Activated naive CD4-positive, alpha-beta T cell treated with anti-CD3 and anti-CD28 coated beads, Interleukin-2, amount 50 U/mL, for 24 hours (primary cell): ENCODE results near the gene TEX101.

Experiments
- H3K27ac Mint-ChIP-seq: one replicate; pipeline ENCODE4 v1.8.0; 2021; ENCODE audit warnings: mild to moderate bottlenecking, mixed read lengths
- H3K27me3 Mint-ChIP-seq: one replicate; pipeline ENCODE4 v1.8.0; 2021; ENCODE audit warnings: mixed read lengths
- H3K36me3 Mint-ChIP-seq: one replicate; pipeline ENCODE4 v1.8.0; 2021; ENCODE audit warnings: mixed read lengths
- H3K4me1 Mint-ChIP-seq: one replicate; pipeline ENCODE4 v1.8.0; 2021; ENCODE audit warnings: mixed read lengths
- H3K4me3 Mint-ChIP-seq: one replicate; pipeline ENCODE4 v1.8.0; 2021; ENCODE audit warnings: mild to moderate bottlenecking, mixed read lengths
- H3K9me3 Mint-ChIP-seq: one replicate; pipeline ENCODE4 v1.8.0; 2021; ENCODE audit warnings: mixed read lengths

The TEX101 gene

GRCh38 chr19:43455321-43456113, 40.8 kb downstream of the TEX101 start:
- H3K36me3 Mint-ChIP-seq: no peaks in the 10 kb centered on the region
- peaks cover 20% of the 10 kb centered on the region for H3K4me1 Mint-ChIP-seq
- H3K27me3 Mint-ChIP-seq: no peaks in the 10 kb centered on the region
- H3K4me3 Mint-ChIP-seq: no peak overlapping the region
- no peak overlapping the region for H3K27ac Mint-ChIP-seq
- no peaks in the 10 kb centered on the region for H3K9me3 Mint-ChIP-seq

GRCh38 chr19:43457809-43458208, 43.1 kb downstream of the TEX101 start:
- H3K36me3 Mint-ChIP-seq: peaks cover 6% of the 10 kb centered on the region
- peaks cover 31% of the 10 kb centered on the region for H3K4me1 Mint-ChIP-seq
- no peaks in the 10 kb centered on the region for H3K27me3 Mint-ChIP-seq
- H3K9me3 Mint-ChIP-seq: no peaks in the 10 kb centered on the region
- no peak overlapping the region for H3K4me3 Mint-ChIP-seq
- no peak overlapping the region for H3K27ac Mint-ChIP-seq

- Mint-ChIP-seq H3K36me3 (peaks cover 6% of the 10 kb centered on the region), H3K9me3 (no peaks in the 10 kb centered on the region), H3K4me1 (peaks cover 47% of the 10 kb centered on the region), H3K27me3 (no peaks in the 10 kb centered on the region), H3K4me3 (peak overlapping the region; percentile 30), H3K27ac (peak overlapping the region; percentile 24)
Observed at GRCh38 chr19:43460362-43461016, 45.8 kb downstream of the TEX101 start.

- Mint-ChIP-seq H3K36me3 (peaks cover 6% of the 10 kb centered on the region), H3K27ac (peak overlapping the region; percentile 41), H3K4me1 (peaks cover 48% of the 10 kb centered on the region), H3K27me3 (no peaks in the 10 kb centered on the region), H3K4me3 (peak overlapping the region; percentile 49), H3K9me3 (no peaks in the 10 kb centered on the region)
Observed at GRCh38 chr19:43461303-43461702, 46.6 kb downstream of the TEX101 start.

- Mint-ChIP-seq H3K27ac (peak overlapping the region; percentile 72), H3K27me3 (no peaks in the 10 kb centered on the region), H3K36me3 (peaks cover 6% of the 10 kb centered on the region), H3K4me3 (peak overlapping the region; percentile 95), H3K4me1 (peaks cover 54% of the 10 kb centered on the region), H3K9me3 (no peaks in the 10 kb centered on the region)
Observed at GRCh38 chr19:43462383-43462782, 47.7 kb downstream of the TEX101 start.

- Mint-ChIP-seq H3K4me1 (peaks cover 59% of the 10 kb centered on the region), H3K36me3 (peaks cover 6% of the 10 kb centered on the region), H3K27ac (peak overlapping the region; percentile 91), H3K4me3 (peak overlapping the region; percentile 95), H3K9me3 (no peaks in the 10 kb centered on the region), H3K27me3 (no peaks in the 10 kb centered on the region)
Observed at GRCh38 chr19:43462785-43463380, 48.2 kb downstream of the TEX101 start.

GRCh38 chr19:43463381-43464133, 48.9 kb downstream of the TEX101 start:
- Mint-ChIP-seq H3K4me1 (peaks cover 66% of the 10 kb centered on the region), H3K4me3 (peak overlapping the region; percentile 95), H3K9me3 (no peaks in the 10 kb centered on the region), H3K36me3 (peaks cover 6% of the 10 kb centered on the region), H3K27ac (peak overlapping the region; percentile 91), H3K27me3 (no peaks in the 10 kb centered on the region)

GRCh38 chr19:43464134-43464775, 49.6 kb downstream of the TEX101 start:
- H3K4me3 Mint-ChIP-seq: peak overlapping the region; percentile 95
- peaks cover 6% of the 10 kb centered on the region for H3K36me3 Mint-ChIP-seq
- peaks cover 73% of the 10 kb centered on the region for H3K4me1 Mint-ChIP-seq
- H3K9me3 Mint-ChIP-seq: no peaks in the 10 kb centered on the region
- H3K27ac Mint-ChIP-seq: peak overlapping the region; percentile 91
- H3K27me3 Mint-ChIP-seq: no peaks in the 10 kb centered on the region

- no peaks in the 10 kb centered on the region for H3K9me3 Mint-ChIP-seq
- H3K27ac Mint-ChIP-seq: peak within 1 kb of the TSS; percentile 66
- H3K36me3 Mint-ChIP-seq: peaks cover 6% of the 10 kb centered on the region
- H3K4me1 Mint-ChIP-seq: peaks cover 84% of the 10 kb centered on the region
- H3K27me3 Mint-ChIP-seq: no peaks in the 10 kb centered on the region
- peak within 1 kb of the TSS; percentile 95 for H3K4me3 Mint-ChIP-seq
Observed at GRCh38 chr19:43465468-43466120, 50.9 kb downstream of the TEX101 start, which contains the start of gene LYPD3. LYPD3 (minus strand) TSS chr19:43465608; CDS start chr19:43465571, 37 bp downstream.

- no peaks in the 10 kb centered on the region for H3K36me3 Mint-ChIP-seq
- no peak overlapping the region for H3K4me3 Mint-ChIP-seq
- no peaks in the 10 kb centered on the region for H3K9me3 Mint-ChIP-seq
- H3K27ac Mint-ChIP-seq: no peak overlapping the region
- H3K4me1 Mint-ChIP-seq: peaks cover 84% of the 10 kb centered on the region
- H3K27me3 Mint-ChIP-seq: no peaks in the 10 kb centered on the region
Observed at GRCh38 chr19:43466793-43467192, 52.1 kb downstream of the TEX101 start.

- Mint-ChIP-seq H3K4me1 (peaks cover 82% of the 10 kb centered on the region), H3K27me3 (no peaks in the 10 kb centered on the region), H3K27ac (no peak overlapping the region), H3K4me3 (peak overlapping the region; percentile 11), H3K9me3 (no peaks in the 10 kb centered on the region), H3K36me3 (no peaks in the 10 kb centered on the region)
Observed at GRCh38 chr19:43467276-43467675, 52.6 kb downstream of the TEX101 start.

- H3K36me3 Mint-ChIP-seq: no peaks in the 10 kb centered on the region
- H3K27me3 Mint-ChIP-seq: no peaks in the 10 kb centered on the region
- peaks cover 82% of the 10 kb centered on the region for H3K4me1 Mint-ChIP-seq
- peak overlapping the region; percentile 36 for H3K4me3 Mint-ChIP-seq
- no peaks in the 10 kb centered on the region for H3K9me3 Mint-ChIP-seq
- H3K27ac Mint-ChIP-seq: peak overlapping the region; percentile 55
Observed at GRCh38 chr19:43467730-43468129, 53.0 kb downstream of the TEX101 start.
